Suprapubic skin (tissue), 4 donors: ENCODE data around the gene NCOA4. TPM values are rescaled to one million over a fixed set of nuclear protein-coding genes. Genes with fewer than 3 reads are reported as not detected.
A peak's percentile ranks its signal among the peaks of the same experiment; 100 is the strongest.

ENCODE experiments used
- DNase-seq, 2 donors: peaks; one replicate each; pipeline ENCODE4 v3.0.0-alpha.2; 2019; ENCODE audit warnings: low spot score in 2 of 2
- H3K27ac ChIP-seq: fragments of 200-600 bp; sonication (generic); one replicate; pipeline ENCODE4 v1.5.1; 2019
- H3K27me3 ChIP-seq: fragments of 200-600 bp; sonication (generic); one replicate; pipeline ENCODE4 v1.5.1; 2019
- H3K36me3 ChIP-seq: fragments of 200-600 bp; sonication (generic); one replicate; pipeline ENCODE4 v1.5.1; 2019
- H3K4me1 ChIP-seq: fragments of 200-600 bp; sonication (generic); one replicate; pipeline ENCODE4 v1.5.1; 2019
- H3K4me3 ChIP-seq: fragments of 200-600 bp; sonication (generic); one replicate; pipeline ENCODE4 v1.5.1; 2019; ENCODE audit warnings: mild to moderate bottlenecking
- H3K9me3 ChIP-seq: fragments of 200-600 bp; sonication (generic); one replicate; pipeline ENCODE4 v1.5.1; 2019
- EP300 ChIP-seq: sonication (generic); formaldehyde crosslinking; IDR thresholded peaks from one replicate; pipeline ENCODE4 v1.6.1; 2017; ENCODE audit warnings: antibody characterized with exemption
- POLR2A ChIP-seq, 2 donors: fragments of 450-650 bp; IDR thresholded peaks; one replicate each; pipeline ENCODE4 v1.6.1; 2017; ENCODE audit warnings: antibody characterized with exemption in 2 of 2, mild to moderate bottlenecking in 2 of 2, moderate library complexity in 2 of 2
- POLR2AphosphoS5 ChIP-seq, 3 donors: sonication (generic); formaldehyde crosslinking; IDR thresholded peaks; one replicate each; pipeline ENCODE4 v1.6.1; 2017; ENCODE audit warnings: antibody characterized with exemption in 3 of 3
- WGBS: methylation state at CpG from one replicate; pipeline ENCODE4 v1.1.5; 2018; 5-methylcytosine and 5-hydroxymethylcytosine counted together
- total RNA-seq, 4 donors: library from RNA; depleted of rRNA; stranded (reverse); fragments of >200 nt; gene quantifications; one replicate each; pipeline ENCODE4 v1.1.0, GENCODE V29; 2016
- TF ChIP-seq, protein P1 (sequence below), 2 donors: fragments of 200-600 bp in 1 of 2; fragments of 450-650 bp in 1 of 2; sonication (generic) in 1 of 2; IDR thresholded peaks; one replicate each; pipeline ENCODE4 v1.5.1; 2016 to 2019; ENCODE audit warnings: antibody characterized with exemption in 2 of 2, mild to moderate bottlenecking in 1 of 2, moderate library complexity in 1 of 2

NCOA4 gene
- total RNA-seq, 4 donors from 2014 or later: 117 to 170 (median 151) TPM

GRCh38 chr10:46028584-46029460 is 1.6 kb downstream of the NCOA4 start:
- WGBS: 27% methylated on average over 6 of the region's 6 CpGs
- no peak for DNase-seq
- H3K27ac ChIP-seq: peak overlapping the region; percentile 94
- H3K4me1 ChIP-seq: peaks cover 63% of the 10 kb centered on the region
- H3K27me3 ChIP-seq: no peaks in the 10 kb centered on the region
- H3K4me3 ChIP-seq: peak overlapping the region; percentile 69
- TF ChIP-seq POLR2AphosphoS5 (IDR thresholded peaks at IDR 0.05): no peak
- TF ChIP-seq, protein P1, sequence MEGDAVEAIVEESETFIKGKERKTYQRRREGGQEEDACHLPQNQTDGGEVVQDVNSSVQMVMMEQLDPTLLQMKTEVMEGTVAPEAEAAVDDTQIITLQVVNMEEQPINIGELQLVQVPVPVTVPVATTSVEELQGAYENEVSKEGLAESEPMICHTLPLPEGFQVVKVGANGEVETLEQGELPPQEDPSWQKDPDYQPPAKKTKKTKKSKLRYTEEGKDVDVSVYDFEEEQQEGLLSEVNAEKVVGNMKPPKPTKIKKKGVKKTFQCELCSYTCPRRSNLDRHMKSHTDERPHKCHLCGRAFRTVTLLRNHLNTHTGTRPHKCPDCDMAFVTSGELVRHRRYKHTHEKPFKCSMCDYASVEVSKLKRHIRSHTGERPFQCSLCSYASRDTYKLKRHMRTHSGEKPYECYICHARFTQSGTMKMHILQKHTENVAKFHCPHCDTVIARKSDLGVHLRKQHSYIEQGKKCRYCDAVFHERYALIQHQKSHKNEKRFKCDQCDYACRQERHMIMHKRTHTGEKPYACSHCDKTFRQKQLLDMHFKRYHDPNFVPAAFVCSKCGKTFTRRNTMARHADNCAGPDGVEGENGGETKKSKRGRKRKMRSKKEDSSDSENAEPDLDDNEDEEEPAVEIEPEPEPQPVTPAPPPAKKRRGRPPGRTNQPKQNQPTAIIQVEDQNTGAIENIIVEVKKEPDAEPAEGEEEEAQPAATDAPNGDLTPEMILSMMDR (IDR thresholded peaks at IDR 0.05): peak; percentile 52 to 56
- H3K9me3 ChIP-seq: no peaks in the 10 kb centered on the region
- no peaks in the 10 kb centered on the region for H3K36me3 ChIP-seq

DNA sequence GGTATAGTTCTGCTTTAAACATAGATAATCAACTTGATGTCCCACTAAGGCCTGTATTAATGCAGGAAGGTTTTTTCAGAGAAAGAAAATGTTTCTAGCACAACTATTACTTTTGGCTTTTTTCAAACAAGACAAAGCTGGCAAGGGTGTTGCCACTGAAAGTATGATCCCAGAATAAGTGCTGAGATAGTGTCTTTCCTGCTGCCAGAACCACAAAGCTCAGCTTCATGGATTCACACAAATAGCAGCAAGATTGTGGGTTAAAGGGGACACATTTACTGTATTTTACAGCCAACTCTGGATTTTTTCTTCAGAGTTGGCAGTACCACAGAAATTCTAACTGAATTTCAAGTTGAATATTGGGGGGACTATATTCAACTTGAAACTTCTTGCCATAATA is 4.3 kb downstream of the NCOA4 start:
- no peak for DNase-seq
- TF ChIP-seq EP300 (no peak), POLR2A (IDR thresholded peaks at IDR 0.05) (no peak), POLR2AphosphoS5 (IDR thresholded peaks at IDR 0.05) (no peak)
- TF ChIP-seq, protein P1 (IDR thresholded peaks at IDR 0.05): no peak
- Histone ChIP-seq H3K27ac (no peak overlapping the region), H3K27me3 (no peaks in the 10 kb centered on the region), H3K9me3 (no peaks in the 10 kb centered on the region), H3K4me1 (peaks cover 89% of the 10 kb centered on the region), H3K36me3 (no peaks in the 10 kb centered on the region), H3K4me3 (no peak overlapping the region)

- WGBS: 47% methylated on average over 2 of the region's 2 CpGs
- TF ChIP-seq EP300: no peak
- TF ChIP-seq POLR2AphosphoS5 (IDR thresholded peaks at IDR 0.05): no peak
- no peak for TF ChIP-seq POLR2A (IDR thresholded peaks at IDR 0.05)
- TF ChIP-seq, protein P1 (IDR thresholded peaks at IDR 0.05): no peak
- no peaks in the 10 kb centered on the region for H3K36me3 ChIP-seq
- H3K4me3 ChIP-seq: no peak overlapping the region
- H3K4me1 ChIP-seq: peaks cover 86% of the 10 kb centered on the region
- H3K27me3 ChIP-seq: no peaks in the 10 kb centered on the region
- no peak for DNase-seq
- no peak overlapping the region for H3K27ac ChIP-seq
- H3K9me3 ChIP-seq: no peaks in the 10 kb centered on the region
These were observed 5.0 kb downstream of the NCOA4 start for GRCh38 chr10:46025406-46025805.

GRCh38 chr10:46024948-46025347 is 5.5 kb downstream of the NCOA4 start:
- no peaks in the 10 kb centered on the region for H3K9me3 ChIP-seq
- TF ChIP-seq POLR2A (IDR thresholded peaks at IDR 0.05) (no peak), EP300 (no peak), POLR2AphosphoS5 (IDR thresholded peaks at IDR 0.05) (no peak)
- TF ChIP-seq, protein P1 (IDR thresholded peaks at IDR 0.05): no peak
- H3K4me3 ChIP-seq: no peak overlapping the region
- no peak overlapping the region for H3K27ac ChIP-seq
- no peaks in the 10 kb centered on the region for H3K36me3 ChIP-seq
- no peaks in the 10 kb centered on the region for H3K27me3 ChIP-seq
- peaks cover 91% of the 10 kb centered on the region for H3K4me1 ChIP-seq
- DNase-seq: no peak

- 2% methylated on average over 6 of the region's 49 CpGs for WGBS
- H3K9me3 ChIP-seq: no peaks in the 10 kb centered on the region
- H3K4me1 ChIP-seq: peaks cover 93% of the 10 kb centered on the region
- H3K4me3 ChIP-seq: peak overlapping the region; percentile 65
- no peaks in the 10 kb centered on the region for H3K36me3 ChIP-seq
- DNase-seq: peak; percentile 94
- no peak for TF ChIP-seq EP300
- TF ChIP-seq, protein P1 (IDR thresholded peaks at IDR 0.05): peak in 1 of 2 donors; percentile 18
- TF ChIP-seq POLR2A (IDR thresholded peaks at IDR 0.05): peak in 1 of 2 donors; percentile 52
- TF ChIP-seq POLR2AphosphoS5 (IDR thresholded peaks at IDR 0.05): peak in 1 of 3 donors; percentile 16
- H3K27ac ChIP-seq: peak overlapping the region; percentile 84
- H3K27me3 ChIP-seq: no peaks in the 10 kb centered on the region
These were observed 7.3 kb downstream of the NCOA4 start for GRCh38 chr10:46022978-46023702.
